ENCODE data around the gene PRSS27. TPM values are rescaled to one million over a fixed set of nuclear protein-coding genes. Genes with fewer than 3 reads are reported as not detected.

PRSS27 gene
- total RNA-seq, 1 donor from 2014 or later = 2.3 TPM

DNA sequence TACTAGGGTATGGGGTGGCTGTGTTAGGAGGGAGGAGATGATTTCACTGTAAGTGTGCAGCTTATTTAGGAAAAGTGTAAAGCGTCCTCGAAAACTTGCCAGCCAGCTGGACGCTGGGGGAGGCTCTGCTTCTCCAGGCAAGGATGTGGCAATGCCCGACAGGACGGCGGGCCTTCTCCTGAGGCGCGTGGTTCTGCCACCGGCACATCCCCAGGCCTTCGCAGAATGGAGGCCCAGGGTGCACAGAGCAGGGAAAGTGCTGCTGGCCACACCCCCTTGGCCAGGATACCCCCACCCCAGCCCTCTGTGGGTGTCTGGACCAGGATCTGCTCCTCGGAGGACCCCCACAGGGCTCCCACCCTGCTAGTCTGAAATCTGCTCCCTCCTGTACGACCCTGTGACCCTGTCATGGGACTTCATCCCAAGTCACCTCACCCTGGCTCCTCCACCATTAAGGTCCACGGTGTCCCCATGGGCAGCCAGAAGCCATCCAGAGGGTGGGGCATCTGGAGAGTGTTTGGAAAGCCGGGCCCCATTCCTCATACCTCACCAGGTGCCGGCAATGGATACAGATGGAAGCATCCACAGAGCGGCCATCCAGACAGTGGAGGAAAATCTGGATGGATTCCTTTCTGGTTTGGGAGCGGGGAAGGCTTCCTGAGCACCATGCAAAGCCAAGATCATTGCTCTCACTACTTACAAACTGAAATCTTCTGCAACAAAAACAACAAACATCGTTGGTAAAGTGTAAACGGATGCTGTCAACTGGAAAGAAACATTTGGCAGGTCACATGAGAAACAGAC, 23.2 kb upstream of the PRSS27 start:
- no peak overlapping the region for H3K27ac ChIP-seq (ENCODE audit: low read depth, low read length)
- TF ChIP-seq, protein P1, sequence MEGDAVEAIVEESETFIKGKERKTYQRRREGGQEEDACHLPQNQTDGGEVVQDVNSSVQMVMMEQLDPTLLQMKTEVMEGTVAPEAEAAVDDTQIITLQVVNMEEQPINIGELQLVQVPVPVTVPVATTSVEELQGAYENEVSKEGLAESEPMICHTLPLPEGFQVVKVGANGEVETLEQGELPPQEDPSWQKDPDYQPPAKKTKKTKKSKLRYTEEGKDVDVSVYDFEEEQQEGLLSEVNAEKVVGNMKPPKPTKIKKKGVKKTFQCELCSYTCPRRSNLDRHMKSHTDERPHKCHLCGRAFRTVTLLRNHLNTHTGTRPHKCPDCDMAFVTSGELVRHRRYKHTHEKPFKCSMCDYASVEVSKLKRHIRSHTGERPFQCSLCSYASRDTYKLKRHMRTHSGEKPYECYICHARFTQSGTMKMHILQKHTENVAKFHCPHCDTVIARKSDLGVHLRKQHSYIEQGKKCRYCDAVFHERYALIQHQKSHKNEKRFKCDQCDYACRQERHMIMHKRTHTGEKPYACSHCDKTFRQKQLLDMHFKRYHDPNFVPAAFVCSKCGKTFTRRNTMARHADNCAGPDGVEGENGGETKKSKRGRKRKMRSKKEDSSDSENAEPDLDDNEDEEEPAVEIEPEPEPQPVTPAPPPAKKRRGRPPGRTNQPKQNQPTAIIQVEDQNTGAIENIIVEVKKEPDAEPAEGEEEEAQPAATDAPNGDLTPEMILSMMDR (IDR thresholded peaks at IDR 0.05; ENCODE audit: insufficient read depth, low read depth, low read length) = no peak
- TF ChIP-seq EZH2 (IDR thresholded peaks at IDR 0.05; ENCODE audit: insufficient read depth, low read length) = no peak
- Mint-ChIP-seq H3K27me3 (ENCODE audit: low read depth, unreplicated experiment) (peaks cover 10% of the 10 kb centered on the region), H3K27ac (ENCODE audit: unreplicated experiment) (no peak overlapping the region), H3K4me3 (ENCODE audit: unreplicated experiment) (no peak overlapping the region), H3K9me3 (ENCODE audit: unreplicated experiment) (no peaks in the 10 kb centered on the region), H3K4me1 (ENCODE audit: low read depth, unreplicated experiment) (no peaks in the 10 kb centered on the region), H3K36me3 (ENCODE audit: low read depth, unreplicated experiment) (peaks cover 12% of the 10 kb centered on the region)
- no peak overlapping the region for H2AFZ ChIP-seq (ENCODE audit: low read depth, low read length)
- no peaks in the 10 kb centered on the region for H4K20me1 ChIP-seq (ENCODE audit: insufficient read depth, low read length)
- no peaks in the 10 kb centered on the region for H3K9me3 ChIP-seq (ENCODE audit: insufficient read depth, low read depth, low read length)
- H3K79me2 ChIP-seq (ENCODE audit: insufficient read depth, low read length) = no peaks in the 10 kb centered on the region
- FAIRE-seq = no peak
- no peak overlapping the region for H3K4me3 ChIP-seq (ENCODE audit: insufficient read depth, low read depth, low read length)
- H3K9ac ChIP-seq (ENCODE audit: low read length) = no peak overlapping the region
- DNase-seq (ENCODE audit: low read depth) = no peak
- no peaks in the 10 kb centered on the region for H3K27me3 ChIP-seq (ENCODE audit: insufficient read depth, low read length)
- no peak overlapping the region for H3K4me2 ChIP-seq (ENCODE audit: low read length)
- no peaks in the 10 kb centered on the region for H3K4me1 ChIP-seq (ENCODE audit: insufficient read depth, low read length)
- no peaks in the 10 kb centered on the region for H3K36me3 ChIP-seq (ENCODE audit: insufficient read depth, low read length)

GRCh38 chr16:2742323-2743006, 22.4 kb upstream of the PRSS27 start:
- Mint-ChIP-seq H3K4me1 (ENCODE audit: low read depth, unreplicated experiment) (no peaks in the 10 kb centered on the region), H3K27me3 (ENCODE audit: low read depth, unreplicated experiment) (peaks cover 10% of the 10 kb centered on the region), H3K4me3 (ENCODE audit: unreplicated experiment) (no peak overlapping the region), H3K36me3 (ENCODE audit: low read depth, unreplicated experiment) (peaks cover 12% of the 10 kb centered on the region), H3K9me3 (ENCODE audit: unreplicated experiment) (no peaks in the 10 kb centered on the region), H3K27ac (ENCODE audit: unreplicated experiment) (no peak overlapping the region)
- no peaks in the 10 kb centered on the region for H3K36me3 ChIP-seq (ENCODE audit: insufficient read depth, low read length)
- no peaks in the 10 kb centered on the region for H3K79me2 ChIP-seq (ENCODE audit: insufficient read depth, low read length)
- no peaks in the 10 kb centered on the region for H4K20me1 ChIP-seq (ENCODE audit: insufficient read depth, low read length)
- TF ChIP-seq, protein P1 (IDR thresholded peaks at IDR 0.05; ENCODE audit: insufficient read depth, low read depth, low read length) = no peak
- TF ChIP-seq EZH2 (IDR thresholded peaks at IDR 0.05; ENCODE audit: insufficient read depth, low read length) = no peak
- no peaks in the 10 kb centered on the region for H3K9me3 ChIP-seq (ENCODE audit: insufficient read depth, low read depth, low read length)
- H3K4me3 ChIP-seq (ENCODE audit: insufficient read depth, low read depth, low read length) = no peak overlapping the region
- no peaks in the 10 kb centered on the region for H3K27me3 ChIP-seq (ENCODE audit: insufficient read depth, low read length)
- H2AFZ ChIP-seq (ENCODE audit: low read depth, low read length) = no peak overlapping the region
- no peaks in the 10 kb centered on the region for H3K4me1 ChIP-seq (ENCODE audit: insufficient read depth, low read length)
- no peak for DNase-seq (ENCODE audit: low read depth)
- no peak overlapping the region for H3K9ac ChIP-seq (ENCODE audit: low read length)
- no peak overlapping the region for H3K27ac ChIP-seq (ENCODE audit: low read depth, low read length)
- no peak overlapping the region for H3K4me2 ChIP-seq (ENCODE audit: low read length)
- no peak for FAIRE-seq

Data from astrocyte (in vitro differentiated cells and primary cell).